NCI-H2107 (cell line): Measurements from ENCODE around the gene GJD3.
A peak's percentile ranks its signal among the peaks of the same experiment; 100 is the strongest.

Source experiments
- DNase-seq: peaks from one replicate; lab custom pipeline; 2025; lab: John Stamatoyannopoulos, UW

GJD3 gene

GRCh38 chr17:40322358-40323315 lies 41.9 kb downstream of the GJD3 start:
- DNase-seq: no peak

DNA sequence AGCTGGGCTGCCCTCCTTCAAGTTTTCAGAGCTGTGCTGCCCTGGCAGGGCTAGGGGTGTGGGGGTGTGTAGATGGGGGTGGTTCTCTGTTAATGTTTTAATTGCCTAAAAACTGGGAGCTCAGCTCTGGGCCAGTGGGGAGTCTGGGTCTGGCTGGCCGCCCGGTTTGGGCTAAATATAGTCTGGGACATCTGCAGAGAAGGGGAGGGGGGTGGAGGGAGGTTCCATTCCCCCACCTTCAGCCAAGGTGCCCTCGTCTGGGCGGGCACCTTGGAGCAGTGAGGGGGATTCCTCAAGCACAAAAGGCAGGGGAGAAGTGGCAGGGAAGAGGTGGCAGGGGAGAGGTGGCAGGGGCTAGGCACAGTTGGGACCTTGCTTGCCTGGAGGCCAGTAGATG lies 42.6 kb downstream of the GJD3 start:
- DNase-seq: no peak

DNA sequence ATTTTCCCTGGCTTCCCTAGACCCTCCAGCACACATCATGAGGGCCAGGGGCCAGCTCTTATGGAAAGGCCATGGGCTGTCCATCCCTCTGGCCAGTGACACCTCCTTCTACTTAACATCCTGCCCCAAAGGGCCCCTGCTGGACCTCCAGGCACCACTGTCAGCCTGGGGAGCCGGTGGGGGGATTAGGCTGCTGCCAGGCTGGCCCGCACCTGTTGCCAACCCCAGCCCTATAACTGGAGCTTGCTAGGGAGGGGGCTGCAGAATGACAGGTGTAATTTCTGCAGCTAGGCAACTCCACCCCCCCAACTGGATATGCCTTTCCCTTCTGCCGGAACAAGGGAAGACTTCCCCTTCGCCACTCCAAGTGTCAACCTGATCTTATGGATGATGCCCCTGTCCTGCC lies 43.0 kb downstream of the GJD3 start:
- no peak for DNase-seq

GRCh38 chr17:40320756-40321523 lies 43.6 kb downstream of the GJD3 start:
- no peak for DNase-seq

DNA sequence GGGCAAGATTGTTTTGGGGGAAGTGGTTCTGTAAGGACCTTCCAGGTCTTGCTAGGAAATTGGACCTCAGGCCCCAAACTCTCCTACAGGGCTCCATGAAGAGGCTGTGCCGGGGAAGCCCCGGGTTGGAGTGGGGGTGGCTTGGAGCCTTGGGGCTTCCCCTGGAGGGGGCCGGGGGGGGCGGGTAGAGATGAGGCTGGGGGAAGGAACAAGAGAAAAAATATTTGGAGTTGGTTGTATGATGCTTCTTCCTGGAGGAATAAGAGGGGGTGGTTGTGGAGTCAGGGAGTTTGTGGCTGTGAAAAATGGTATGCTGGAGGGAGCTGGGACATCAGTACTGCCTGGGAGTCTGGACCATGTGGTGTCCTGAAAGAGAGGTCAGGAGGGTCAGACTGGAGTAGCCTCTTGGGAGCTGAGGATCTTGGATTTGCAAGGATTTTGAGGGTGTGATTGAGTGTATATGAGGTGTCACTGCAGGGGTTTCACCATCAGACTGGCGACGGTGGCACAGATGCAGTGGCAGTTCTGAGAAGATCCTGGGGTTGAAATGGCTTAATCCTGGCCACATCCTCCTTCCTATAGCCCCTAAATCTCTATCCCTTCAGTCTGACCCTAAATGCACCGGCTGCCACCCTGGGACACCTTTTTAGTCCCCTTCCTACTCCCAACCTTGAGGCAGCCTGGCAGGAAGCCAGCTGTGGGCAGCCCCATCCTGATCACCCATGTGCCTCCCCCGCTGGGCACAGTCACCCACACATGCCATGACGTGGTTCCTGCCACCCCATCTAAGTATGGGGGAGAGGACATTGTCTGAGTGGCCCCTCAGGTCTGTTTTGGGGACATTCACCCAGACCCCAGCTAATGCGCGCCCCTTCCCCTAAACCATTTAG lies 44.6 kb downstream of the GJD3 start:
- DNase-seq: no peak

- no peak for DNase-seq
Observed at GRCh38 chr17:40318830-40319391, 45.6 kb downstream of the GJD3 start.

- peak; percentile 71 for DNase-seq
Observed at GRCh38 chr17:40317880-40318829, 46.4 kb downstream of the GJD3 start.

DNA sequence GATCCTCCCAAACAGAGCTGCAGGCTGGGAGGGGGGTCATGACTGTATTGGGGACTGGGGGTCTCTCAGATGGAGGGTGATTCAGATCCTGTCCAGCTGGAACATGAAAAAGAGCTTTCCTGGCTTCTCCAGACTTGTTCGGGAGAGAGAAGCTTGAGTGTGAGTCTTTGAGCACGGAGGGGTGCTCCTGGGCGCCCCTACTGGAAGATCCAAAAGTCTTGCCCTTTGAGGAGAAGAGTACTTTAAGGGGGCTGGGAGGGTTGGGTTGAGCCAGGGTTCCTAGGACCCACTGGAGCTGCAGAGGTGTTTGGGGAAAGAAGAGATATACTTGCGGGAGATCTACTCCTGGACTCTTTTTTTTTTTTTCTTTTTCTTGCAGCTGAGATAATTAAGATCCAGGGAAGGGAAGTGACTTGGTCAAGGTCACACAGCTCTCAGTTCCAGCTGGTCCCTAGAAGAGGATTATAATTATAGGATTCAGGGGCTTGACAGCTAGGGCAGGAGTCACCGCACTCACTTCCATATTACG lies 47.1 kb downstream of the GJD3 start:
- no peak for DNase-seq

- DNase-seq: no peak
Observed at GRCh38 chr17:40316571-40317344, 47.8 kb downstream of the GJD3 start.

DNA sequence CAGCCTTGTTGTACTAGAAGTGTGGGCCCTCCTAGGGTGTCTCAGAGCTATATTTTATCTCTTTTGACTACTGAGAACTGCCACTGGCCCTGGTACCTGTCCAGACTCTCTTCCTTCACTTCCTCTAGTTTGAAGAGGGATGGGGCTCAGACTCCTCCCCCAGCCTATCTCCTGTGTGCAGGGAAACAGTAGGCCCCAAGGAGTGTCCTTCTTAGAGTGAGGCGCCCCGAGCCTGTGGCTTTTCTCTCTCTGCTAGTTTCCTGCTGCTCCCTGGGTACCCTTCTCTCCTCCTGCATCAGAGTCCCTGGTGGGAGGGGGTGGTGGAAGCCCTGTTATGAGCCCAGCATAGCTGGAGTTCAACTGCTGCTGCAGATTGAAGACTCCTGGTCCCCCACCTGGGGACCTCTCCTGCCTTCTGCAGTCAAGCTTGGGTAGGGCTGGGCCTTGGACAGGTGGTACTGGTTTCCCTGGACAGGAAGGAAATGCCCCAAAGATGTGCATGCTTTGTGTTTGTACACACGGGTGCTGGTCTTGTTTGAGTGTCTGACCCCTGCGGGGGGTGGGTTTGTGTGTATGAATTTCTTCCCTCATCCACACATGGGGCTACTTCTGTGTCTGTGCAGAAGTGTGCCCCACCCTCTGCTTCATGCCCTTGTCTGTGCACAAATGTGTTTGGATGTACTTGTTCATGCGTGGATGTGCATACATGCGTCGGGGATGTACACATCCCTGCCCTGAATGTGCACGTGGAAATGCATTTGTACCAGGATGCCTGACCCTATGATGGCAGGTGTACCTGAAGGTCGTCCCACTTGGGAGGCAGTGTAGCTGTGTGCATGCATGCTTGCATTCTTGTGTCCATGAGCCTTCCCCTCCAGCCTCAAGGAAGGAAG lies 48.6 kb downstream of the GJD3 start:
- DNase-seq: no peak

DNA sequence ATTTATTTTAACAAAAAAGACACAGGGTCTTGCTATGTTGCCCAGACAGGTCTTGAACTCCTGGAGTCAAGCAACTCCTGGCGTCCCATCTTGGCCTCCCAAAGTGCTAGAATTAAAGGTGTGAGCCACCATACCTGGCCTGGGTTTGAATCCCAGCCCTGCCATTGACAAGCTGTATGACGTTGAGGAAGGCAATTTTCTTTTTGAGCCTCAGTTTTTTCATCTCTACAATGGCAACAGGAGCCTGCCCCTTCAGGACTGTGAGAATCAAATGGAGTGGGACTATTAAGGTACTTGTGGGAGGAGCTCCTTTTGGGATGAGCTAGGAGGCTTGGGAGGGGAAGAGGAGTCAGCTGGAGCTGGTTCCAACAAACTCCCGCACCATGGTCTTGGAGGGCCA lies 49.3 kb downstream of the GJD3 start:
- no peak for DNase-seq

DNA sequence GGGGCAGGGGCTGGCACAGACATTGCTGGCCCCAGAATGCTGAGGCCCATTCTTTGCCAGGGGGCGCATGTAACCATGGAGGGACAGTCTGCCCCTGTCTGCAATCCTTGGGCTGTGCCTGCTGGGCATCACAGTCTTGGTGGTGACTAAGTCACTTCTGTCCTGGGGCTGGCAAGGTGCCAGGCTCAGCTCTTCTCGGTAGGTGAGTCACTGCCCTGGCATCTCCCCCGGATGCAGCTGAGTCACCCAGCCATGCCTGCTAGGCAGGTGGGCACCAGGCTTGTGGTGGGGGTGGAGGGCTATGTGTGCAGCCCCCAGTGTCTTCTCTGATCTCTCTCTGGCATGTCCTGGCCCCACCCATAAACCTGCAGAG lies 50.0 kb downstream of the GJD3 start:
- peak; percentile 82 for DNase-seq

- DNase-seq: no peak
Observed at GRCh38 chr17:40313668-40314583, 50.6 kb downstream of the GJD3 start.
